ENCODE data around the gene PHF12. TPM values are rescaled to one million over a fixed set of nuclear protein-coding genes. Genes with fewer than 3 reads are reported as not detected.

Gene PHF12
- total RNA-seq, 6 donors from 2014 or later, result 38.8 to 103 (median 62.7) TPM

- H3K27me3 ChIP-seq, result no peaks in the 10 kb centered on the region
- H3K9me3 ChIP-seq, result no peaks in the 10 kb centered on the region
- H3K36me3 ChIP-seq, result no peaks in the 10 kb centered on the region
- 0 to 2% methylated on average over 21 to 41 of the region's 43 CpGs for WGBS, 2 donors
- peak in 1 of 6 experiments; percentile 21 for TF ChIP-seq CTCF (IDR thresholded peaks at IDR 0.05)
- no peak for TF ChIP-seq EP300 (IDR thresholded peaks at IDR 0.05)
- TF ChIP-seq POLR2A (IDR thresholded peaks at IDR 0.05), result no peak
- peak; percentile 22 to 29 for TF ChIP-seq POLR2AphosphoS5 (IDR thresholded peaks at IDR 0.05)
- DNase-seq (peak; percentile 74 to 86), ATAC-seq (ENCODE audit: low FRiP score in 2 of 2) (no peak)
- peaks cover 36 to 47% (median 39%) of the 10 kb centered on the region in 4 donors for H3K4me1 ChIP-seq
- peak overlapping the region; percentile 73 to 98 (median 88) for H3K4me3 ChIP-seq
- H3K27ac ChIP-seq, result peak overlapping the region; percentile 91 to 99 (median 98)
These were observed 1.1 kb downstream of the PHF12 start for GRCh38 chr17:28950017-28950751.

- H3K36me3 ChIP-seq, result no peaks in the 10 kb centered on the region
- H3K27ac ChIP-seq, result peak overlapping the region; percentile 91 to 99 (median 98)
- H3K27me3 ChIP-seq, result no peaks in the 10 kb centered on the region
- ATAC-seq (ENCODE audit: low FRiP score in 2 of 2) (no peak), DNase-seq (peak; percentile 64 to 92)
- TF ChIP-seq POLR2A (IDR thresholded peaks at IDR 0.05) (peak in 2 of 4 donors; percentile 29 to 52), POLR2AphosphoS5 (IDR thresholded peaks at IDR 0.05) (no peak)
- 0 to 2% methylated on average over 27 to 43 of the region's 61 CpGs for WGBS, 2 donors
- peak overlapping the region; percentile 73 to 98 (median 88) for H3K4me3 ChIP-seq
- H3K4me1 ChIP-seq, result peaks cover 39 to 55% (median 47%) of the 10 kb centered on the region in 4 donors
- no peaks in the 10 kb centered on the region for H3K9me3 ChIP-seq
These were observed 1.9 kb downstream of the PHF12 start for GRCh38 chr17:28949185-28950016.

- peak overlapping the region; percentile 73 to 98 (median 88) for H3K4me3 ChIP-seq
- H3K27ac ChIP-seq, result peak overlapping the region; percentile 91 to 99 (median 98)
- TF ChIP-seq POLR2A (IDR thresholded peaks at IDR 0.05) (no peak), CTCF (IDR thresholded peaks at IDR 0.05) (no peak), EP300 (IDR thresholded peaks at IDR 0.05) (no peak), POLR2AphosphoS5 (IDR thresholded peaks at IDR 0.05) (no peak)
- DNase-seq (peak in 1 of 2 donors; percentile 49), ATAC-seq (ENCODE audit: low FRiP score in 2 of 2) (no peak)
- H3K4me1 ChIP-seq, result peaks cover 39 to 59% (median 49%) of the 10 kb centered on the region in 4 donors
- no peaks in the 10 kb centered on the region for H3K27me3 ChIP-seq
- no peaks in the 10 kb centered on the region for H3K36me3 ChIP-seq
- H3K9me3 ChIP-seq, result no peaks in the 10 kb centered on the region
- 0 to 2% methylated on average over 13 to 15 of the region's 15 CpGs for WGBS, 2 donors
These were observed 2.5 kb downstream of the PHF12 start for GRCh38 chr17:28948873-28949184.

- TF ChIP-seq POLR2AphosphoS5 (IDR thresholded peaks at IDR 0.05) (no peak), EP300 (IDR thresholded peaks at IDR 0.05) (no peak), CTCF (IDR thresholded peaks at IDR 0.05) (no peak), POLR2A (IDR thresholded peaks at IDR 0.05) (no peak)
- WGBS, 2 donors, result 20 to 24% methylated on average over 4 of the region's 4 CpGs
- Histone ChIP-seq H3K36me3 (peaks cover 0 to 4% (median 0%) of the 10 kb centered on the region in 4 donors), H3K4me1 (peaks cover 39 to 57% (median 49%) of the 10 kb centered on the region in 4 donors), H3K27me3 (no peaks in the 10 kb centered on the region), H3K9me3 (no peaks in the 10 kb centered on the region), H3K4me3 (peak overlapping the region; percentile 73 to 98 (median 88)), H3K27ac (peak overlapping the region; percentile 91 to 99 (median 98))
- ATAC-seq (ENCODE audit: low FRiP score in 2 of 2), result no peak
- DNase-seq, result no peak
These were observed 3.0 kb downstream of the PHF12 start for GRCh38 chr17:28948342-28948741.

- ATAC-seq (ENCODE audit: low FRiP score in 2 of 2) (no peak), DNase-seq (no peak)
- WGBS, 2 donors, result 41% methylated on average over 3 of the region's 3 CpGs
- Histone ChIP-seq H3K9me3 (no peaks in the 10 kb centered on the region), H3K4me1 (peaks cover 39 to 50% (median 45%) of the 10 kb centered on the region in 4 donors), H3K27ac (peak overlapping the region in 2 of 4 donors; percentile 99), H3K4me3 (no peak overlapping the region), H3K27me3 (no peaks in the 10 kb centered on the region), H3K36me3 (peaks cover 0 to 9% (median 0%) of the 10 kb centered on the region in 4 donors)
- TF ChIP-seq CTCF (IDR thresholded peaks at IDR 0.05) (no peak), POLR2A (IDR thresholded peaks at IDR 0.05) (no peak), POLR2AphosphoS5 (IDR thresholded peaks at IDR 0.05) (no peak), EP300 (IDR thresholded peaks at IDR 0.05) (no peak)
These were observed 3.7 kb downstream of the PHF12 start for GRCh38 chr17:28947639-28948038.

Data from upper lobe of left lung (tissue), 6 donors.